OCI-LY1 (cell line): ENCODE measurements around the gene ATP8A2.

Source experiments
- H2AFZ ChIP-seq: fragments of 200-600 bp; sonication (generic), shearing (Covaris generic); 2 replicates; pipeline ENCODE4 v1.6.0; 2014; ENCODE audit warnings: antibody characterized with exemption, mild to moderate bottlenecking, low read length
- H3F3A ChIP-seq: fragments of 200-600 bp; sonication (generic), shearing (Covaris generic); 2 replicates; pipeline ENCODE4 v1.6.0; 2014; ENCODE audit warnings: mild to moderate bottlenecking, antibody characterized with exemption, low read length, moderate library complexity; ENCODE audit not compliant: insufficient read depth
- H3K27ac ChIP-seq: fragments of 200-600 bp; sonication (generic); 2 replicates; pipeline ENCODE4 v1.5.1; 2014; ENCODE audit warnings: low read length, mixed run types, mild to moderate bottlenecking, low read depth; ENCODE audit not compliant: poor library complexity, severe bottlenecking
- H3K27me3 ChIP-seq: fragments of 200-600 bp; sonication (generic); 2 replicates; pipeline ENCODE4 v1.6.0; 2014; ENCODE audit warnings: antibody characterized with exemption, mild to moderate bottlenecking, low read length, moderate library complexity; ENCODE audit not compliant: insufficient read depth
- H3K36me3 ChIP-seq: fragments of 200-600 bp; sonication (generic); 2 replicates; pipeline ENCODE4 v1.6.1; 2014; ENCODE audit warnings: mild to moderate bottlenecking, antibody characterized with exemption, low read length, moderate library complexity, mixed read lengths; ENCODE audit not compliant: insufficient read depth
- H3K4me1 ChIP-seq: fragments of 200-600 bp; sonication (generic); 2 replicates; pipeline ENCODE4 v1.5.1; 2014; ENCODE audit warnings: mild to moderate bottlenecking, low read length, moderate library complexity; ENCODE audit not compliant: insufficient read depth, severe bottlenecking
- H3K4me2 ChIP-seq: fragments of 200-600 bp; sonication (generic), shearing (Covaris generic); 2 replicates; pipeline ENCODE4 v1.6.1; 2014; ENCODE audit warnings: low read length
- H3K4me3 ChIP-seq: fragments of 200-600 bp; sonication (generic); 2 replicates; pipeline ENCODE4 v1.5.1; 2014; ENCODE audit warnings: low read length, low read depth, mild to moderate bottlenecking, mixed read lengths; ENCODE audit not compliant: poor library complexity, severe bottlenecking
- H3K79me2 ChIP-seq: fragments of 200-600 bp; shearing (Covaris generic); 2 replicates; pipeline ENCODE4 v1.6.1; 2016; ENCODE audit warnings: mixed run types, low read length, mixed read lengths; ENCODE audit not compliant: insufficient read depth
- H3K9ac ChIP-seq: fragments of 200-600 bp; sonication (generic), shearing (Covaris generic); 2 replicates; pipeline ENCODE4 v1.6.1; 2014; ENCODE audit warnings: mild to moderate bottlenecking, low read length, mixed read lengths
- H3K9me2 ChIP-seq: fragments of 200-600 bp; sonication (generic), shearing (Covaris generic); 2 replicates; pipeline ENCODE4 v1.6.1; 2014; ENCODE audit warnings: low read depth, mild to moderate bottlenecking, low read length, mixed read lengths
- H3K9me3 ChIP-seq: fragments of 200-600 bp; shearing (Covaris generic); 2 replicates; pipeline ENCODE4 v1.6.1; 2014; ENCODE audit warnings: low read length, mixed read lengths
- H4K20me1 ChIP-seq: fragments of 200-600 bp; sonication (generic), shearing (Covaris generic); 2 replicates; pipeline ENCODE4 v1.6.0; 2016; ENCODE audit warnings: mild to moderate bottlenecking, low read length; ENCODE audit not compliant: insufficient read depth
- CTCF ChIP-seq: fragments of 200-600 bp; sonication (generic), shearing (Covaris generic); IDR thresholded peaks from 2 replicates; pipeline ENCODE4 v1.5.1; 2017; ENCODE audit warnings: mild to moderate bottlenecking, antibody characterized with exemption, low read length, moderate library complexity, mixed read lengths
- EZH2 ChIP-seq: fragments of 200-600 bp; sonication (generic), shearing (Covaris generic); IDR thresholded peaks from 2 replicates; pipeline ENCODE4 v1.8.0; 2017; ENCODE audit warnings: borderline replicate concordance, mixed run types, mild to moderate bottlenecking, antibody characterized with exemption, low read length, moderate library complexity, mixed read lengths

ATP8A2 gene

GRCh38 chr13:26058704-26059103, 686.9 kb downstream of the ATP8A2 start:
- H3K79me2 ChIP-seq = no peaks in the 10 kb centered on the region
- no peaks in the 10 kb centered on the region for H3K9me2 ChIP-seq
- no peak overlapping the region for H3K4me3 ChIP-seq
- no peak overlapping the region for H3K4me2 ChIP-seq
- H3F3A ChIP-seq = no peaks in the 10 kb centered on the region
- H3K36me3 ChIP-seq = no peaks in the 10 kb centered on the region
- TF ChIP-seq EZH2 = no peak
- TF ChIP-seq CTCF = no peak
- H2AFZ ChIP-seq = no peak overlapping the region
- no peaks in the 10 kb centered on the region for H3K27me3 ChIP-seq
- H3K9ac ChIP-seq = no peak overlapping the region
- no peak overlapping the region for H3K27ac ChIP-seq
- no peaks in the 10 kb centered on the region for H3K9me3 ChIP-seq
- H4K20me1 ChIP-seq = no peaks in the 10 kb centered on the region
- no peaks in the 10 kb centered on the region for H3K4me1 ChIP-seq

- no peak overlapping the region for H3K4me3 ChIP-seq
- TF ChIP-seq CTCF = no peak
- no peak for TF ChIP-seq EZH2
- H3K36me3 ChIP-seq = no peaks in the 10 kb centered on the region
- H3K27ac ChIP-seq = no peak overlapping the region
- H3K4me1 ChIP-seq = no peaks in the 10 kb centered on the region
- H3K27me3 ChIP-seq = no peaks in the 10 kb centered on the region
- no peaks in the 10 kb centered on the region for H3K9me2 ChIP-seq
- no peaks in the 10 kb centered on the region for H3F3A ChIP-seq
- no peaks in the 10 kb centered on the region for H4K20me1 ChIP-seq
- H3K4me2 ChIP-seq = no peak overlapping the region
- no peaks in the 10 kb centered on the region for H3K79me2 ChIP-seq
- no peak overlapping the region for H3K9ac ChIP-seq
- H2AFZ ChIP-seq = no peak overlapping the region
- H3K9me3 ChIP-seq = no peaks in the 10 kb centered on the region
These were observed 688.6 kb downstream of the ATP8A2 start for GRCh38 chr13:26060357-26060756.

- Histone ChIP-seq H3K4me3 (no peak overlapping the region), H3K79me2 (no peaks in the 10 kb centered on the region), H3F3A (no peaks in the 10 kb centered on the region), H2AFZ (no peak overlapping the region), H3K9me2 (no peaks in the 10 kb centered on the region), H3K4me2 (no peak overlapping the region), H3K27me3 (no peaks in the 10 kb centered on the region), H3K4me1 (no peaks in the 10 kb centered on the region), H3K36me3 (no peaks in the 10 kb centered on the region), H4K20me1 (no peaks in the 10 kb centered on the region), H3K9ac (no peak overlapping the region), H3K9me3 (no peaks in the 10 kb centered on the region), H3K27ac (no peak overlapping the region)
- TF ChIP-seq EZH2 (no peak), CTCF (no peak)
These were observed 689.5 kb downstream of the ATP8A2 start for GRCh38 chr13:26061256-26061655.
